ENCODE data around the gene ZNF618. TPM values are rescaled to one million over a fixed set of nuclear protein-coding genes. Genes with fewer than 3 reads are reported as not detected.

Gene ZNF618
- total and polyA plus RNA-seq, 8 donors, result 1.2 to 19.8 (median 5.3) TPM

DNA sequence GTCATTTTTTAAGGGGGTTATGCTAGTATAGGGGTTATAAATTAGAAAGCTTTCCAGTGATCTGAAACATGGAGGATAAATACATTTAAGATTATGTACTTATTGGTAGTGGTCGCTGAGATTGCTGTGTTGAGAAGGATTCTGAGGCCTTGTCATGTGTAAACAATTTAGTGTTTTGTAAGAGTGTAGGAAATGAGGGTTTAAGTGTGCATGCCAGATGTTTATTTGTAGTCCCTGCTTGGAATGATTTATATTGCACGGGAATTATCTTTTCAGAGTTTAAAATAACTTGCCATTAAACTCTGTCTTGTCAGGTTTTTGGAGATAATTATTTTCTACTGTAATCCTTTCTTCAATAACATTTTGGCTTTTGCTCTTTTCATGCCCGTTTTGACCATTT is 19.4 kb downstream of the ZNF618 start:
- Histone ChIP-seq H3K27me3 (no peaks in the 10 kb centered on the region), H3K4me1 (peaks cover 0 to 14% (median 6%) of the 10 kb centered on the region in 4 donors), H3K9me3 (peaks cover 0 to 7% (median 0%) of the 10 kb centered on the region in 4 donors), H3K27ac (no peak overlapping the region), H3K4me3 (no peak overlapping the region), H3K36me3 (no peaks in the 10 kb centered on the region)
- no peak for DNase-seq
- WGBS, 5 donors, result 38 to 68% (median 63%) methylated on average over 3 of the region's 3 CpGs
- intact Hi-C loops (cut with DNase I; ENCODE audit: low total_unique reads), result no loop called here
- TF ChIP-seq, protein P1, sequence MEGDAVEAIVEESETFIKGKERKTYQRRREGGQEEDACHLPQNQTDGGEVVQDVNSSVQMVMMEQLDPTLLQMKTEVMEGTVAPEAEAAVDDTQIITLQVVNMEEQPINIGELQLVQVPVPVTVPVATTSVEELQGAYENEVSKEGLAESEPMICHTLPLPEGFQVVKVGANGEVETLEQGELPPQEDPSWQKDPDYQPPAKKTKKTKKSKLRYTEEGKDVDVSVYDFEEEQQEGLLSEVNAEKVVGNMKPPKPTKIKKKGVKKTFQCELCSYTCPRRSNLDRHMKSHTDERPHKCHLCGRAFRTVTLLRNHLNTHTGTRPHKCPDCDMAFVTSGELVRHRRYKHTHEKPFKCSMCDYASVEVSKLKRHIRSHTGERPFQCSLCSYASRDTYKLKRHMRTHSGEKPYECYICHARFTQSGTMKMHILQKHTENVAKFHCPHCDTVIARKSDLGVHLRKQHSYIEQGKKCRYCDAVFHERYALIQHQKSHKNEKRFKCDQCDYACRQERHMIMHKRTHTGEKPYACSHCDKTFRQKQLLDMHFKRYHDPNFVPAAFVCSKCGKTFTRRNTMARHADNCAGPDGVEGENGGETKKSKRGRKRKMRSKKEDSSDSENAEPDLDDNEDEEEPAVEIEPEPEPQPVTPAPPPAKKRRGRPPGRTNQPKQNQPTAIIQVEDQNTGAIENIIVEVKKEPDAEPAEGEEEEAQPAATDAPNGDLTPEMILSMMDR (IDR thresholded peaks at IDR 0.05), result no peak
- TF ChIP-seq POLR2A (IDR thresholded peaks at IDR 0.05) (no peak), POLR2AphosphoS5 (IDR thresholded peaks at IDR 0.05) (no peak), EP300 (IDR thresholded peaks at IDR 0.05) (no peak)

DNA sequence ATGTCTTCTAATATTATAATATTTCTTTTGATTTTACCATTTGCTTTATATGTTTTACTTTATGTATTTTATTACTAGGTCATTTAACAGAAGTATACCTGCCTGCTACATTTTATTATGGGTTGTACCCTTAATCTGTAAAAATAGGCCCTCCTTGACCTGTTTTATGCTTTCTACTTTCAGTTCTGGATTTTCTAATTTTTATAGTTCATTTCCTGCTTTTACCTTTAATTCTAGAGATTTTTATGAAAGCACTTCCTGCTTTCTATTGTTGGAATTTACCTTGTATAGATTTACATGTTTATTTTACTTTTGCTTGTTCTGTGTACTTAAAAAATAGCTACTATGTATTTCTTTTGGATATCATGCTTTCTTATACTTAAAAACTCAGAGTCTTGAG is 20.6 kb downstream of the ZNF618 start:
- no peak overlapping the region for H3K4me3 ChIP-seq
- peaks cover 0 to 14% (median 6%) of the 10 kb centered on the region in 4 donors for H3K4me1 ChIP-seq
- no peaks in the 10 kb centered on the region for H3K27me3 ChIP-seq
- no peak for DNase-seq
- H3K9me3 ChIP-seq, result no peaks in the 10 kb centered on the region
- H3K36me3 ChIP-seq, result no peaks in the 10 kb centered on the region
- TF ChIP-seq, protein P1 (IDR thresholded peaks at IDR 0.05), result no peak
- no peak for TF ChIP-seq EP300 (IDR thresholded peaks at IDR 0.05)
- TF ChIP-seq POLR2A (IDR thresholded peaks at IDR 0.05), result no peak
- H3K27ac ChIP-seq, result no peak overlapping the region
- intact Hi-C loops (cut with DNase I; ENCODE audit: low total_unique reads), result no loop called here

DNA sequence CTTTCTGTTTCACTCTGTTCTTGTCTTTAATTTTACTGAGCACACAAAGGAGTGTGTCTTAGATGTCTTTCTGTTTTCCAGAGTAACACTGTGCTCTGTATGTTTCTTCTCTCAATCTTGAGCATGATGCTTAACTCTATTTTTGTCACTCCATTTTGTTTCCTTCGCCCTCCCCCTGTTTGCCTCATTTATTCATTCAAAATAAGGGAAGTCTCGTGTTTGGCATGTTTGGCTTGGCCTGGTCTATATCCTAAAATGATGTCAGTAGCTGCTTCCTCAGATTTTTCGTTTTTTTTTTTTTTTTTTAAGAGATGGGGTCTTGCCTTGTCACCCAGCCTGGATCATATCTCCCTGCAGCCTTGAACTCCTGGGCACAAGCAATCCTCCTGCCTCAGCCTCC is 22.0 kb downstream of the ZNF618 start:
- Histone ChIP-seq H3K27me3 (no peaks in the 10 kb centered on the region), H3K4me1 (peaks cover 0 to 8% (median 3%) of the 10 kb centered on the region in 4 donors), H3K4me3 (no peak overlapping the region), H3K9me3 (no peaks in the 10 kb centered on the region), H3K36me3 (no peaks in the 10 kb centered on the region), H3K27ac (no peak overlapping the region)
- TF ChIP-seq EP300 (IDR thresholded peaks at IDR 0.05) (no peak), POLR2A (IDR thresholded peaks at IDR 0.05) (no peak), POLR2AphosphoS5 (IDR thresholded peaks at IDR 0.05) (no peak)
- TF ChIP-seq, protein P1 (IDR thresholded peaks at IDR 0.05), result no peak
- 67 to 79% (median 78%) methylated on average over 3 of the region's 3 CpGs for WGBS, 5 donors
- intact Hi-C loops (cut with DNase I; ENCODE audit: low total_unique reads), result no loop called here
- DNase-seq, result no peak

DNA sequence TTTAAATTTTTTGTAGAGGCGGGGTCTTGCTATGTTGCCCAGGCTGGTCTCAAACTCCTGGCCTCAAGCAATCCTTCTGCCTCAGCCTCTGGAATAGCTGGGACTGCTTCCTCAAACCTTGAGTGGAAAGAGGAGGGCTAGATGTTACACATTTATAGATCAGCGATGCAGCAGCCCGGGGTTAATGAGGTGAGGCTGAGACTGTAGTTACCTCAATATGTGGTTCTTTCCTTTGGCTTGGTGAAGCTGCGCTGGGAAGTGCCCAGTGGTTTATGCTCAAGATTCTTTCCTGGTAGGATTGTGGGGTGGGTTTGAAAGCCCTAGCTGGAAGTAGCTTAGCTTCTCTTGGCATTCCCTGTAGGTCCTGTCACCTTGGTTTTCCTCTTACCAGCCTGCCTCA is 22.5 kb downstream of the ZNF618 start:
- intact Hi-C loops (cut with DNase I; ENCODE audit: low total_unique reads), result no loop called here
- WGBS, 5 donors, result 92 to 99% (median 98%) methylated on average over 4 of the region's 4 CpGs
- peaks cover 0 to 4% (median 2%) of the 10 kb centered on the region in 4 donors for H3K9me3 ChIP-seq
- TF ChIP-seq, protein P1 (IDR thresholded peaks at IDR 0.05), result no peak
- H3K4me1 ChIP-seq, result peaks cover 0 to 6% (median 3%) of the 10 kb centered on the region in 4 donors
- H3K4me3 ChIP-seq, result no peak overlapping the region
- H3K36me3 ChIP-seq, result no peaks in the 10 kb centered on the region
- no peak for DNase-seq
- no peak overlapping the region for H3K27ac ChIP-seq
- no peaks in the 10 kb centered on the region for H3K27me3 ChIP-seq

All from stomach (tissue), 9 donors.